ENCODE measurements around the gene CNTNAP2. TPM values are rescaled to one million over a fixed set of nuclear protein-coding genes. Genes with fewer than 3 reads are reported as not detected.

Gene CNTNAP2
- total and polyA plus RNA-seq, 2 of the 4 experiments (the other 2 are of a cell fraction) = not detected

DNA sequence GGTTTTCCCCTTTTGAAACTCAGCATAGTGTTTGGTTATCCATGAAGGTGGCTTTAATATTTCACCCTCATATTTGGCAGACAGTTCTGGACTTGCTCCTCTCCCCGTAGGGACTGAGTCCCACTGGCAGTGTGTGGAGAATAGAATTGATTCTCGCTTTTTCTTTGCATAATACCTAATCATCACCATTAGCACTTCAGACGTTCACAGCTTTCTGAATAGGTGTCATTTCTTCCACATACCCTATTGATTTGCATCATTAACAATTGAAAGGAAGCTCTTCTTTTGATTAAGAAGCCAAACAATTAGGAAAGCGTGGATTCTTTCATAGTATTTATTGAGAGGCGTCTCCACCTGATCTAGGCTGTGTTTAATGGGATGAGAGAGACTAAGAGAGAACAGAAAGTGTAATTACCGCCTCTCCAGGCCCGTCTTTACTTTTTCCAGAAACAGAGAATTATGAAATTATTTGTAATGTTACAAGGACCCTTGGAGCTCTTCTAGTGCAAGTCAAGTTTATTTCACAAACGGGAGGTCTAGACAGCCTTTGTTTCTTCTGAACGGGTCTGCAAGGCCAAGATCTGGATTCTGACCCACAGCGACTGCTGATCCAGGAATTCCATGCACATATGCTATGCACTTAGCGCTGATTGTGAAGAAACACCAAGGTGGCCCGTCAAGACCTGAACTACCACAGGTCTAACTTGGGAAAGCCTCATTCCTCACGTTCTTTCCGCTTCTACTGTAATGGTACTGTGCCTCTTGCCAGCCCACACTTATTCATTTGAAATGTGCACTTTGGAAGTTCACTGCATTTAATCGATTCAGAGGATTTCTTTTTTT lies 2224.1 kb downstream of the CNTNAP2 start:
- DNase-seq = no peak
- Histone ChIP-seq H4K8ac (ENCODE audit: low read depth in 2 of 2, low read length in 2 of 2) (no peak overlapping the region), H3K4me1 (ENCODE audit: control insufficient read depth, insufficient read depth, low read length) (no peaks in the 10 kb centered on the region), H3K14ac (replicated peaks; ENCODE audit: low read depth, low read length) (no peak overlapping the region), H3K79me1 (ENCODE audit: low read depth in 1 of 2, low read length in 2 of 2) (no peaks in the 10 kb centered on the region), H3K9me1 (ENCODE audit: insufficient read depth, low read length) (no peaks in the 10 kb centered on the region), H2AK5ac (ENCODE audit: low read depth, low read length) (no peak overlapping the region), H3K36me3 (ENCODE audit: control insufficient read depth, insufficient read depth, low read length) (no peaks in the 10 kb centered on the region), H3K27me3 (ENCODE audit: control insufficient read depth, insufficient read depth, low read length) (no peaks in the 10 kb centered on the region), H3K4me2 (ENCODE audit: low read depth, low read length) (no peak overlapping the region), H2BK20ac (ENCODE audit: low read depth, low read length) (no peak overlapping the region), H4K91ac (ENCODE audit: insufficient read depth, low read depth, low read length) (no peak overlapping the region), H3K18ac (ENCODE audit: low read depth, low read length) (no peak overlapping the region), H4K5ac (ENCODE audit: low read depth, low read length) (no peak overlapping the region), H3K4ac (ENCODE audit: low read depth, low read length) (no peak overlapping the region), H3K23ac (ENCODE audit: low read depth, low read length) (no peak overlapping the region), H3K9me3 (ENCODE audit: control insufficient read depth, insufficient read depth, low read length) (peaks cover 16% of the 10 kb centered on the region), H3K56ac (ENCODE audit: extremely low read depth, insufficient read depth, low read length) (no peak overlapping the region), H2AFZ (replicated peaks; ENCODE audit: low read length, poor library complexity) (no peak overlapping the region), H2AK9ac (replicated peaks; ENCODE audit: low read depth, low read length, poor library complexity) (no peak overlapping the region), H4K20me1 (ENCODE audit: insufficient read depth, low read length) (no peaks in the 10 kb centered on the region), H3K9ac (ENCODE audit: low read depth, low read length) (no peak overlapping the region), H3K27ac (ENCODE audit: insufficient read depth, low read length) (no peak overlapping the region), H3K4me3 (ENCODE audit: insufficient read depth, low read depth, low read length) (no peak overlapping the region), H2BK15ac (ENCODE audit: low read depth, low read length) (no peak overlapping the region), H2BK5ac (ENCODE audit: low read depth, low read length, poor library complexity, severe bottlenecking) (no peak overlapping the region), H2BK120ac (ENCODE audit: low read depth, low read length) (no peak overlapping the region)
- 30% methylated on average over 4 of the region's 15 CpGs; no CpG with 5 or more reads in 1 of the 2 experiments for WGBS, 2 experiments (ENCODE audit: extremely low coverage in 2 of 2, insufficient read length in 1 of 2)
- ChIA-PET CTCF (no interaction called here), POLR2A (ENCODE audit: unreplicated experiment) (no interaction called here)
- BruUV-seq (replicated peaks) = no TSS peak
- dilution Hi-C loops (cut with HindIII; ENCODE audit: low sequenced_read_pairs, unreplicated experiment) = no loop called here
- intact Hi-C loops (cut with micrococcal nuclease) = no loop called here
- no peak for ATAC-seq (ENCODE audit: low read depth)
- in situ Hi-C loops (cut with MboI; ENCODE audit: low sequenced_read_pairs) = no loop called here
- TF ChIP-seq CEBPB (IDR thresholded peaks at IDR 0.05; ENCODE audit: low read depth, low read length) = no peak
- TF ChIP-seq, protein P1, sequence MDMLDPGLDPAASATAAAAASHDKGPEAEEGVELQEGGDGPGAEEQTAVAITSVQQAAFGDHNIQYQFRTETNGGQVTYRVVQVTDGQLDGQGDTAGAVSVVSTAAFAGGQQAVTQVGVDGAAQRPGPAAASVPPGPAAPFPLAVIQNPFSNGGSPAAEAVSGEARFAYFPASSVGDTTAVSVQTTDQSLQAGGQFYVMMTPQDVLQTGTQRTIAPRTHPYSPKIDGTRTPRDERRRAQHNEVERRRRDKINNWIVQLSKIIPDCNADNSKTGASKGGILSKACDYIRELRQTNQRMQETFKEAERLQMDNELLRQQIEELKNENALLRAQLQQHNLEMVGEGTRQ (IDR thresholded peaks at IDR 0.05; ENCODE audit: low read depth, low read length) = no peak
- TF ChIP-seq MXI1 (IDR thresholded peaks at IDR 0.05; ENCODE audit: borderline replicate concordance, low read depth, low read length) = no peak
- TF ChIP-seq FOS (IDR thresholded peaks at IDR 0.05; ENCODE audit: low read depth, low read length) = no peak
- no peak for TF ChIP-seq POLR2A (IDR thresholded peaks at IDR 0.05; ENCODE audit: low read depth, low read length)
- TF ChIP-seq RCOR1 (IDR thresholded peaks at IDR 0.05; ENCODE audit: insufficient replicate concordance, low read length) = no peak
- TF ChIP-seq, protein P2, sequence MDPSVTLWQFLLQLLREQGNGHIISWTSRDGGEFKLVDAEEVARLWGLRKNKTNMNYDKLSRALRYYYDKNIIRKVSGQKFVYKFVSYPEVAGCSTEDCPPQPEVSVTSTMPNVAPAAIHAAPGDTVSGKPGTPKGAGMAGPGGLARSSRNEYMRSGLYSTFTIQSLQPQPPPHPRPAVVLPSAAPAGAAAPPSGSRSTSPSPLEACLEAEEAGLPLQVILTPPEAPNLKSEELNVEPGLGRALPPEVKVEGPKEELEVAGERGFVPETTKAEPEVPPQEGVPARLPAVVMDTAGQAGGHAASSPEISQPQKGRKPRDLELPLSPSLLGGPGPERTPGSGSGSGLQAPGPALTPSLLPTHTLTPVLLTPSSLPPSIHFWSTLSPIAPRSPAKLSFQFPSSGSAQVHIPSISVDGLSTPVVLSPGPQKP (IDR thresholded peaks at IDR 0.05; ENCODE audit: borderline replicate concordance, low read depth, low read length) = no peak
- no peak for TF ChIP-seq RAD21 (IDR thresholded peaks at IDR 0.05; ENCODE audit: low read length)
- no peak for TF ChIP-seq CHD1 (IDR thresholded peaks at IDR 0.05; ENCODE audit: low read depth, low read length)
